Measurements from ENCODE around the gene CSTB. TPM values are rescaled to one million over a fixed set of nuclear protein-coding genes. Genes with fewer than 3 reads are reported as not detected.

Gene CSTB
- total RNA-seq, 1 experiment from 2014 or later: 40.7 TPM

GRCh38 chr21:43758111-43758641 is 17.9 kb downstream of the CSTB start:
- Mint-ChIP-seq H3K4me3 (no peak overlapping the region), H3K36me3 (ENCODE audit: insufficient read depth in 1 of 3, low read depth in 3 of 3) (peaks cover 24 to 57% (median 36%) of the 10 kb centered on the region in 3 experiments), H3K9me3 (peaks cover 0 to 2% of the 10 kb centered on the region in 2 experiments; a peak in 1 of 5 replicates), H3K27ac (no peak overlapping the region; a peak in 1 of 7 replicates), H3K27me3 (ENCODE audit: low read depth) (no peaks in the 10 kb centered on the region), H3K4me1 (no peaks in the 10 kb centered on the region)
- H3K9ac ChIP-seq (ENCODE audit: extremely low read depth, insufficient read length, low read length): no peak overlapping the region
- no peaks in the 10 kb centered on the region for H4K20me1 ChIP-seq (ENCODE audit: control insufficient read depth, insufficient read depth, insufficient read length)
- DNase-seq: no peak
- H2BK12ac ChIP-seq (ENCODE audit: insufficient read length, low read depth, low read length): no peak overlapping the region
- H3T11ph ChIP-seq (ENCODE audit: low read length): no peak overlapping the region
- H3K27me3 ChIP-seq (ENCODE audit: insufficient read depth, low read length): no peaks in the 10 kb centered on the region
- H3K4ac ChIP-seq (ENCODE audit: low read depth, low read length): no peak overlapping the region
- H4K91ac ChIP-seq (ENCODE audit: insufficient read length, low read depth, low read length): no peak overlapping the region
- H3K14ac ChIP-seq (ENCODE audit: insufficient read depth, low read length): no peak overlapping the region
- H2BK15ac ChIP-seq (ENCODE audit: low read depth, low read length): no peak overlapping the region
- H2AK5ac ChIP-seq (ENCODE audit: insufficient read length, low read length): no peak overlapping the region
- H3K9me3 ChIP-seq (ENCODE audit: control insufficient read depth, low read depth, low read length): no peaks in the 10 kb centered on the region
- H3K18ac ChIP-seq (ENCODE audit: insufficient read length, low read depth, low read length): no peak overlapping the region
- no peak overlapping the region for H4K5ac ChIP-seq (ENCODE audit: insufficient read length, low read depth, low read length)
- TF ChIP-seq CTCF (conservative IDR thresholded peaks at IDR 0.05): no peak
- no peak overlapping the region for H3K27ac ChIP-seq (ENCODE audit: insufficient read length, low read depth, low read length)
- H2AFZ ChIP-seq (ENCODE audit: low read length): no peak overlapping the region
- no peak overlapping the region for H2BK20ac ChIP-seq (ENCODE audit: low read depth, low read length, poor library complexity, severe bottlenecking)
- no CpG with 5 or more reads among the region's 18 CpGs for WGBS (ENCODE audit: extremely low coverage, insufficient read length, low lambda C conversion rate)
- no peaks in the 10 kb centered on the region for H3K79me1 ChIP-seq (ENCODE audit: insufficient read depth, low read depth, low read length, poor library complexity, severe bottlenecking)
- no peak overlapping the region for H3K56ac ChIP-seq (ENCODE audit: insufficient read length, low read depth, low read length)
- H3K79me2 ChIP-seq (ENCODE audit: insufficient read depth, low read length): no peaks in the 10 kb centered on the region
- no peak overlapping the region for H2BK120ac ChIP-seq (ENCODE audit: low read depth, low read length, poor library complexity, severe bottlenecking)
- no peaks in the 10 kb centered on the region for H3K23me2 ChIP-seq (ENCODE audit: insufficient read length, low read depth, low read length, poor library complexity, severe bottlenecking)
- no peak overlapping the region for H4K8ac ChIP-seq (replicated peaks; ENCODE audit: insufficient read length, low read depth, low read length)
- no peak overlapping the region for H3K4me2 ChIP-seq (ENCODE audit: insufficient read depth, insufficient read length, low read length)
- no peak overlapping the region for H3K23ac ChIP-seq (ENCODE audit: insufficient read length, low read depth, low read length)
- H3K4me1 ChIP-seq (ENCODE audit: insufficient read depth, low read length): no peaks in the 10 kb centered on the region
- H2BK5ac ChIP-seq (ENCODE audit: insufficient read length, low read length): no peak overlapping the region
